GM12865 (cell line): ENCODE data around the gene GABRQ.
A peak's percentile ranks its signal among the peaks of the same experiment; 100 is the strongest.

Experiments used
- DNase-seq: peaks from one replicate; pipeline ENCODE4 v3.0.0; 2010; ENCODE audit warnings: low read depth
- H3K4me3 ChIP-seq: 2 replicates; pipeline ENCODE4 v1.5.1; 2011; ENCODE audit warnings: mild to moderate bottlenecking, low read depth, low read length, control low read depth
- TF ChIP-seq, protein P1 (sequence below): IDR thresholded peaks from 2 replicates; pipeline ENCODE4 v1.5.1; 2011; ENCODE audit warnings: low read length, control low read depth, low read depth, inconsistent platforms; ENCODE audit not compliant: insufficient read depth; ENCODE audit errors: missing control alignments

Gene GABRQ

DNA sequence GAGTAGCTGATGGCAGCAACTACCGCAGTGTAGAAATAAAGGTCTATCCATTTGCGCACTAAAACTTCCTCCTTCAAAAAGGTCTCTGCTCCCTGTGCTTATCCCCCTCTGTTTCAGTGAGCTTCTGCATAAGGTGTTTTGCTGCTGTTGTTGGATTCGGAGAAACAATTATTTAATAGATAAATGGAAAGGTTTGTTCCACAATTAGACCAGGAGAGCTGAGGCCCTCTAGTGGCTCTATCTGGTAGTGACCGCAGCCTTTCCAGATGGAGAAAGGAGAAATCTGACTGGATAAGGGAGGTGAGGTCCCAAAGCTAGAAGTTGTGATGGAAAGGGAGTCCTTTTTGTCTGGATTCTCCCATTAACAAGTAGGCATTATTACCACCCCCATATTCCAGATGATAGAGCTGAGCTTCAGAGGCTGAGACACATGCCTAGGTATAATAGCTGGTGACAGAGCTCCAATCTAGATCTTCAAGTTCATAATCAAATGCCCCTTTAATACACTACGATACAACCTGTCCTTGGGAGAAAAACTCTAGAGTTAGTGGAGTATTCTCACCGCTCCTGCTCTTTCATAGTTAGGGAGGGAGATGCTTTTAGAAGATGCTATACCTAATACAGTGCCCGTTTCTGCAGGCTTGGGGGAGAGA is 5.1 kb upstream of the GABRQ start:
- peak; percentile 16 for DNase-seq
- TF ChIP-seq, protein P1, sequence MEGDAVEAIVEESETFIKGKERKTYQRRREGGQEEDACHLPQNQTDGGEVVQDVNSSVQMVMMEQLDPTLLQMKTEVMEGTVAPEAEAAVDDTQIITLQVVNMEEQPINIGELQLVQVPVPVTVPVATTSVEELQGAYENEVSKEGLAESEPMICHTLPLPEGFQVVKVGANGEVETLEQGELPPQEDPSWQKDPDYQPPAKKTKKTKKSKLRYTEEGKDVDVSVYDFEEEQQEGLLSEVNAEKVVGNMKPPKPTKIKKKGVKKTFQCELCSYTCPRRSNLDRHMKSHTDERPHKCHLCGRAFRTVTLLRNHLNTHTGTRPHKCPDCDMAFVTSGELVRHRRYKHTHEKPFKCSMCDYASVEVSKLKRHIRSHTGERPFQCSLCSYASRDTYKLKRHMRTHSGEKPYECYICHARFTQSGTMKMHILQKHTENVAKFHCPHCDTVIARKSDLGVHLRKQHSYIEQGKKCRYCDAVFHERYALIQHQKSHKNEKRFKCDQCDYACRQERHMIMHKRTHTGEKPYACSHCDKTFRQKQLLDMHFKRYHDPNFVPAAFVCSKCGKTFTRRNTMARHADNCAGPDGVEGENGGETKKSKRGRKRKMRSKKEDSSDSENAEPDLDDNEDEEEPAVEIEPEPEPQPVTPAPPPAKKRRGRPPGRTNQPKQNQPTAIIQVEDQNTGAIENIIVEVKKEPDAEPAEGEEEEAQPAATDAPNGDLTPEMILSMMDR = peak; percentile 63
- no peak overlapping the region for H3K4me3 ChIP-seq

DNA sequence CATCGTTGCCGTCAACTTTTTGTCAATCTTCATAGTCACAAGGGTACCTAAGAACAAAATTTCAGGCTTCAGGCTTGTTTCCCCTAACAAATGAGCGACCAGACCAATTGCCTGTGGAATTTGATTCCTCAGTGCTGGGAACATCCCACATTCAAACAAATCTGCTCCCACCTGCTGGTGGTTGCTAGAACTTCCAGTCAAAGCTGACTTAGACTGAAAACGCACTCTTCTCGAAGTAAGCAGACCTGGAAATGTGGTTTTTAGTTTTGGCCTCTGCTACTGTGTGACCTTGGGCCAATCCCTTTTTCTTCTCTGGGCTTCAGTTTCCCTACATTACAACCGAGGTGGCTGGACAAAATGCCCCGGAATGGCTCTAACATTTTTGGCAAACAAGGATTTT is 1.8 kb upstream of the GABRQ start:
- TF ChIP-seq, protein P1 = peak; percentile 29
- peak; percentile 17 for DNase-seq
- H3K4me3 ChIP-seq = no peak overlapping the region

DNA sequence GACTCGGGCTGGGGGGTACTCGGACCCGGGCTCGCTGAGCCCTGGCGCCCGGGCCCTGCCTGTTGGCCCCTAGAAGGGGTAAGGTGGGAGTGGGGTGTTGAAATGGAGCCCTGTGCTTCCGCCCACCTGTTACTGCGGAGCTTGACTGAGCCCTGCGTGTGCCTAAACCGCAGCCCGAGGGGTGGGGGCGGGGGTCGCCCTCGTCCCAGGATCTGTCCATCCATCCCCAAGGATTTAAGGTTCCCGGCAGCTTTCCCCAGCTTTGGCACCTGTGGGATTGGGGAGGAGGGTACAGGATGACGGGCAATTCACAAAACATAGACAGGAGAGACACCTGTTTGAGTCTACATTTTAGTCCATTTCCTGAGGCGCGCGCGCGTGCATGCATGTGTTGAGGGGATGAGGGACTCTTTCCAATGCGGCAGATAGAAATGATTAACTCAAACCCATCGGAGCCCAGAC is 779 bp downstream of the GABRQ start:
- no peak for DNase-seq
- H3K4me3 ChIP-seq = no peak overlapping the region
- TF ChIP-seq, protein P1 = no peak

DNA sequence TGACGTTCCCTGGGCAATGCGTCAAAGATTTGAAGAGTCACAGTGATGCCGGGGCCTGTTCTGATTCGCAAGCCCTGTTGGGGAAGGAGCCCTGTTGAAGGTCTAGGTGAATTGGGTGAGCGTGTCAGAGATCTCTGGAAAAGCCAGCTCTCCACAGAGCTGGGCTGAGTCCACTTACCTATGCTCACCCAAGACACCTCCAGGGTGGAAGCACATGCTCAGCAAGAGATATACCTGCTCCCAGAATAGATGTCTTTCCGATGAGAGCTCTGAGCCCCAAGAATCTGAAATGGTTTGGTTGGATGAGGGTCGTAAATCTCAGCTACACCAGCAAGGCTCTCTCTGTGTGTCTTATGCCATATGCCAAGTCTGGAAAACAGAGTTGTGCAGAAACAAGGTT is 1.7 kb downstream of the GABRQ start:
- DNase-seq = no peak
- TF ChIP-seq, protein P1 = no peak
- no peak overlapping the region for H3K4me3 ChIP-seq

DNA sequence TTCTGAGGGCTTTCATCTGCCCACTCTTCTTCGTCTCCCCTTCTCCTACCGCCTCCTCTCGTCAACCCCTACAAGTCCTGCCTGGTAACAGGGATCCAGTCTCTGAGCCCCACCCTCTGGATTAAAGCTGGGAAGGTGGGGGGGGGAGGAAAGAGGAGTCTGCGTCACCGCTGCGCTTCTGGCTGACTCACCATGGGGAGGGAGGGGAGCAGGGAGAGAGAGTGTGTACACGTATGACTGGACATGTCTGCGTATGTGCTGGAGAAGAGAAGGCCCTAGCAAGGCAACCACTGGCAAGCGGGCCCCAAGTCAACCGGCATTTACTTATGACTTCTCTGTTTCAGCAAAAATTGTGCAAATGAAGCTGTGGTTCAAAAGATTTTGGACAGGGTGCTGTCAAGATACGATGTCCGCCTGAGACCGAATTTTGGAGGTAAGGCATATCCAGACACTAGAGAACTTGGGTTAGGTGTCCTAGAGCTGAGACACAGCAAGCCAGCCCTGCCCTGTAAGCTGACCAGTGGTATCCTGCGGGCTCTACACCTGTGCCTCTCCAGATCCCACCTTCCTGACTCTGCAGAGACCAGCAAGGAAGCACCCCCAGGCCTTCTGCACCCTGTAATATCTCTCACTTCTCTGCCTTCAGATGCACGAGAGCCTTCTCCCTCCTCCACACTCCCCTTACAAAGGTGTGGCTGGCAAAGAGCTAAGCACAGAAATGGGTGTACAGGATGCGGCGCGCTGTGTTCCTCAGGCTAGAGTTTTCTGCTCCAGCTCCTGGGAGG is 2.5 kb downstream of the GABRQ start:
- TF ChIP-seq, protein P1 = no peak
- H3K4me3 ChIP-seq = no peak overlapping the region
- DNase-seq = no peak

DNA sequence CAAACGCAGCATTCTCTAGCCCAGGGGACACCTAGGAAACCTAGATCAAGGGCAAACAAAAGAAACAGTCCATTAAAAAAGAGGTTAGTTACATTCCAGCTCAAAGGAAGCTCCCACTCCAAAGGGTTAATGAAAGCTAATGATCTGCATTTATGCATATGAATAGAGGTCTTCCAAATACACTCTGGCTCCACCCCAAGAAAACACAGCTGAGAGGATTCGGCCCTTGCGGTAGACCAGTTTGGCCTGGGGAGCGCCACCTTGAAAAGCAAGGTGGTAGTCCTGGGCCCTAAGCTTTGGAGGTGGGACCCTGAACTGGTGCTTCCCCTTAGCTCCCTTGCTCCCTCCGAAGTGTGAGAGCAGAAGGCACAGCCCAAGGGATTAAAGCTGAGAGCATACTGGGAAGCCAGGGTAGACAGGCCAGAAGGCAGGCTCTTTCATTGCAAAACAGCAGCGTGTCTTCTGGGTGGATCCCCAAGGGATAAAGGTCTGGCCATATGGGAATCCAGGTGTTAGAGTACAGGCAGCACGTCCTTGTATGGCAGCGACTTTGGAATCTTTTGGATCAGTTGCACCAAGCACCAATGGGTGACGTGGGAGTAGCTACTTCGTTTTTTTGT is 3.7 kb downstream of the GABRQ start:
- no peak overlapping the region for H3K4me3 ChIP-seq
- TF ChIP-seq, protein P1 = no peak

More for the DNA sequence above, 3.7 kb downstream of the GABRQ start:
- no peak for DNase-seq
